Coronary artery (tissue), 2 donors: ENCODE results near the gene SOBP.
"Not testable (repeated sequence)": the region's sequence is repeated elsewhere in the genome, so short reads cannot be mapped to it uniquely, and the experiment has no call there.

ENCODE experiments used
- DNase-seq: peaks from one replicate; pipeline ENCODE4 v3.0.0-alpha.2; 2017; ENCODE audit warnings: low spot score
- H3K27ac ChIP-seq, 2 donors: fragments of 200-600 bp; sonication (generic); one replicate each; pipeline ENCODE4 v1.5.1; 2016 to 2019
- H3K4me3 ChIP-seq: fragments of 200-600 bp; sonication (generic); 2 replicates; pipeline ENCODE4 v1.5.1; 2016; ENCODE audit warnings: mild to moderate bottlenecking, moderate library complexity
- CTCF ChIP-seq: fragments of 200-600 bp; sonication (generic); IDR thresholded peaks from one replicate; pipeline ENCODE4 v1.5.1; 2019; ENCODE audit warnings: antibody characterized with exemption

The SOBP gene

DNA sequence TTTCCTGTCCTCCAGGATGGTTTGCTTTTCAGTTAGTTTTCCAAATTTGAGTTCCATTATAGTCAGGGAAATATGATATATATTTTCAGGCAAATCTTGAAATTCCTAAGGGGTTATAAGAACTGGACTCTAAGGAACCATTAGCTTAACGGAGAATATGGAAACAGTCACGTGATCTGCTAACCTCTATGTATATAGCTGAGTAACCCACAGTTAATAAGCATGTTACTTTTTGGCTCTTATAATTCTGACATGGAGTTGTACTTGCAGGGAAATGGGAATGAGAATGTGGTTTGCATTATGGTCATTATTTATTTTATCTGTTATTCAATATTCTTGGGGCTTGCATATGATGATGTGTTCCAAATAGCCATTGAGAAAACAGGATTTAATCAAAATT is 23.3 kb downstream of the SOBP start:
- no peak for DNase-seq
- Histone ChIP-seq H3K4me3 (no peak overlapping the region), H3K27ac (no peak overlapping the region)
- TF ChIP-seq CTCF, result no peak

GRCh38 chr6:107515955-107516354 is 26.0 kb downstream of the SOBP start:
- DNase-seq, result no peak
- no peak for TF ChIP-seq CTCF
- Histone ChIP-seq H3K4me3 (no peak overlapping the region), H3K27ac (no peak overlapping the region)

DNA sequence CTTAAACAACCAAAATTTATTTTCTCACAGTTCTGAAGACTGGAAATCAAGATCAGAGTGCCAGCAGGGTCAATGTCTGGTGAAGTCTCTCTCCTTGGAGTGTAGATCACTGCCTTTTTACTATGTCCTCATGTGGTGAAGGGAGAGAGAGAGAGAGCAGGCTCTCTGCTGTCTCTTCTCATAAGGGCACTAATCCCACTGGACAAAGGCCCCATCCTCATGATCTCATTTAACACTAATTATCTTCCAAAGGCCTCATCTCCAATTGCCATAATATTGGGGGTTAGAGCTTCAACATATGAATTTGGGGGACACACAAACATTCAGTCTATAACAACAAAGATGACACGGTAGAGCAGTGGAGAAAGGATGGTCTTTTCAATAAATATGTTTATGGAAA is 27.4 kb downstream of the SOBP start:
- Histone ChIP-seq H3K4me3 (no peak overlapping the region), H3K27ac (no peak overlapping the region)
- no peak for TF ChIP-seq CTCF
- DNase-seq, result no peak

DNA sequence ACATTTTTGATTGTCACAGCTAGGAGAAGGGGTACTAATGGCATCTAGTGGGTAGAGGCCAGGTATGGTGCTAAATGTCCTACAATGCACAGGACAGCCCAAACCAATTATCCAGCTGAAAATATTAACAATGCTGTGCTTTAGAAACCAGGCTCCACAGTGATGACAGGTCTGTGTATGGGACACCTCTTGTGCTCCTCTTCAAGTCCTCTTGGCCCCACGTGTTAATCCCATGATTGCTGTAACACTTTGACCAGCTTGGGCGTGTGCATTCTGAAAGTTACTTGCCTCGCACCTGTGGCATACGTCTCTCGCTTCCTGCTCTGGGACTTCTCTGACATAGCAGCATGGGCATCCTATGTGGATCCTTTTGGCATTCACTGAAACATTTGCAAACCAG is 29.3 kb downstream of the SOBP start:
- H3K27ac ChIP-seq, H3K4me3 ChIP-seq, DNase-seq: not testable (repeated sequence)

GRCh38 chr6:107520706-107521105 is 30.8 kb downstream of the SOBP start:
- DNase-seq, H3K4me3 ChIP-seq, H3K27ac ChIP-seq: not testable (repeated sequence)

GRCh38 chr6:107523054-107523791 is 33.3 kb downstream of the SOBP start:
- DNase-seq, result no peak
- no peak overlapping the region for H3K4me3 ChIP-seq
- TF ChIP-seq CTCF, result no peak
- peak overlapping the region in 1 of 2 donors; percentile 15 for H3K27ac ChIP-seq

- DNase-seq, result no peak
- no peak for TF ChIP-seq CTCF
Measured at GRCh38 chr6:107523794-107524193, 33.9 kb downstream of the SOBP start.

DNA sequence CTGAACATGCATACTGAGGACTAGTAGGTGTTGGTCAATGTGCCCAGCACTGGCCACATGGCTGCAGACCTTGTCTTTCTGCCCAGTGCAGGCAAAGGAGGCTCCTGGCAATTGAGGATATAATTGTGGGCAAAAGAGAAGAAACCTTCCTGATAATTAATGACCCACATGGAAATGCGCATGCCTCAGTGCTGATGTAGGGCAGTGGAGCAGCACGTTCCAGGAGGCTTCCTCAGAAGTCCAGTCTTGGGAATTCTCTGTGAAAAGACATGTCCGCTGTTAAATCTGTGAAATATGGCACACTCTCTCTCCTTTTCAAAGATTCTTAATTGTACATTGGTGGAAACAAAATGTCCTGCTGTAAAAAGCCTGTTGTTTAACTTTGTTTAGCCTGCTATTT is 34.7 kb downstream of the SOBP start:
- TF ChIP-seq CTCF, result no peak
- Histone ChIP-seq H3K27ac (no peak overlapping the region), H3K4me3 (no peak overlapping the region)
- no peak for DNase-seq

More at GRCh38 chr6:107523794-107524193, 33.9 kb downstream of the SOBP start:
- Histone ChIP-seq H3K4me3 (no peak overlapping the region), H3K27ac (no peak overlapping the region)
